GM21360 (cell line): ENCODE measurements around the gene PMEPA1.

Experiments
- ATAC-seq: cut with Tn5 transposase; IDR thresholded peaks from one replicate; pipeline ENCODE4 v1.9.1; 2021; ENCODE audit warnings: mild to moderate bottlenecking, moderate library complexity; ENCODE audit not compliant: unreplicated experiment

PMEPA1 gene

GRCh38 chr20:57712851-57713504 lies 3.2 kb upstream of the PMEPA1 start:
- no peak for ATAC-seq

GRCh38 chr20:57712341-57712740 lies 2.5 kb upstream of the PMEPA1 start:
- ATAC-seq = no peak

GRCh38 chr20:57711826-57712225 lies 2.0 kb upstream of the PMEPA1 start:
- ATAC-seq = no peak

GRCh38 chr20:57711311-57711712 lies 1.5 kb upstream of the PMEPA1 start:
- no peak for ATAC-seq

GRCh38 chr20:57710841-57711240 lies 1.0 kb upstream of the PMEPA1 start:
- no peak for ATAC-seq

GRCh38 chr20:57708694-57709673 lies 831 bp downstream of the PMEPA1 start:
- ATAC-seq = no peak

- no peak for ATAC-seq
Observed at GRCh38 chr20:57707849-57708693, 1.7 kb downstream of the PMEPA1 start.

GRCh38 chr20:57707320-57707719 lies 2.5 kb downstream of the PMEPA1 start:
- ATAC-seq = no peak

GRCh38 chr20:57705127-57705899 lies 4.5 kb downstream of the PMEPA1 start:
- ATAC-seq = no peak

GRCh38 chr20:57704245-57704644 lies 5.6 kb downstream of the PMEPA1 start:
- ATAC-seq = no peak

GRCh38 chr20:57703013-57703412 lies 6.8 kb downstream of the PMEPA1 start:
- ATAC-seq = no peak

- no peak for ATAC-seq
Observed at GRCh38 chr20:57702521-57702920, 7.3 kb downstream of the PMEPA1 start.

GRCh38 chr20:57702091-57702490 lies 7.7 kb downstream of the PMEPA1 start:
- no peak for ATAC-seq

GRCh38 chr20:57701651-57702050 lies 8.2 kb downstream of the PMEPA1 start:
- no peak for ATAC-seq

- no peak for ATAC-seq
Observed at GRCh38 chr20:57701090-57701489, 8.7 kb downstream of the PMEPA1 start.

GRCh38 chr20:57699395-57699794 lies 10.4 kb downstream of the PMEPA1 start:
- ATAC-seq = no peak

- ATAC-seq = no peak
Observed at GRCh38 chr20:57698867-57699275, 10.9 kb downstream of the PMEPA1 start.

- no peak for ATAC-seq
Observed at GRCh38 chr20:57698116-57698866, 11.5 kb downstream of the PMEPA1 start.

- no peak for ATAC-seq
Observed at GRCh38 chr20:57697543-57697942, 12.3 kb downstream of the PMEPA1 start.
